OCI-LY3 (cell line): Measurements from ENCODE around the gene RFC2.

ENCODE experiments used
- H2AFZ ChIP-seq: fragments of 200-600, 300-600 bp; shearing (Covaris generic); 2 replicates; pipeline ENCODE4 v1.6.0; 2014; ENCODE audit warnings: antibody characterized with exemption, low read depth, low read length
- H3K27ac ChIP-seq: fragments of 200-600, 300-600 bp; sonication (generic); 2 replicates; pipeline ENCODE4 v1.5.1; 2014; ENCODE audit warnings: mild to moderate bottlenecking, low read length, moderate library complexity, mixed read lengths
- H3K27me3 ChIP-seq: fragments of 200-600, 300-600 bp; sonication (generic); 2 replicates; pipeline ENCODE4 v1.6.1; 2014; ENCODE audit warnings: low read depth, low read length, mixed read lengths
- H3K36me3 ChIP-seq: fragments of 200-600, 300-600 bp; sonication (generic); replicated peaks from 2 replicates; pipeline ENCODE3; 2014; ENCODE audit warnings: low read depth, low read length, mixed read lengths
- H3K4me1 ChIP-seq: fragments of 300-600, 200-600 bp; sonication (generic); 2 replicates; pipeline ENCODE4 v1.6.1; 2014; ENCODE audit warnings: low read length, mixed read lengths
- H3K4me2 ChIP-seq: fragments of 200-600, 300-600 bp; sonication (generic); 2 replicates; pipeline ENCODE4 v1.6.1; 2014; ENCODE audit warnings: low read length, mixed read lengths
- H3K4me3 ChIP-seq: fragments of 300-600, 200-600 bp; sonication (generic); 2 replicates; pipeline ENCODE4 v1.5.1; 2014; ENCODE audit warnings: antibody characterized with exemption, mild to moderate bottlenecking, low read length, moderate library complexity
- H3K79me2 ChIP-seq: fragments of 300-600, 200-600 bp; shearing (Covaris generic); 2 replicates; pipeline ENCODE4 v1.6.1; 2014; ENCODE audit warnings: mild to moderate bottlenecking, low read length, mixed read lengths
- H3K9ac ChIP-seq: fragments of 300-600, 200-600 bp; shearing (Covaris generic); 2 replicates; pipeline ENCODE4 v1.6.0; 2014; ENCODE audit warnings: mild to moderate bottlenecking, low read length, moderate library complexity
- H3K9me3 ChIP-seq: fragments of 200-600, 300-600 bp; shearing (Covaris generic); 2 replicates; pipeline ENCODE4 v1.6.1; 2014; ENCODE audit warnings: low read length, mixed read lengths; ENCODE audit not compliant: insufficient read depth
- H4K20me1 ChIP-seq: fragments of 200-600, 300-600 bp; sonication (generic); 2 replicates; pipeline ENCODE4 v1.6.1; 2016; ENCODE audit warnings: low read length, mixed read lengths; ENCODE audit not compliant: insufficient read depth
- EZH2phosphoT487 ChIP-seq: fragments of 200-600 bp; shearing (Covaris generic); IDR thresholded peaks from 2 replicates; pipeline ENCODE4 v1.6.1; 2018; ENCODE audit warnings: antibody characterized with exemption, mixed run types, low read depth
- TF ChIP-seq, protein P1 (sequence below): fragments of 200-600, 300-600 bp; sonication (generic); IDR thresholded peaks from 2 replicates; pipeline ENCODE4 v1.5.1; 2014; ENCODE audit warnings: antibody characterized with exemption, low read length, low read depth

Gene RFC2

DNA sequence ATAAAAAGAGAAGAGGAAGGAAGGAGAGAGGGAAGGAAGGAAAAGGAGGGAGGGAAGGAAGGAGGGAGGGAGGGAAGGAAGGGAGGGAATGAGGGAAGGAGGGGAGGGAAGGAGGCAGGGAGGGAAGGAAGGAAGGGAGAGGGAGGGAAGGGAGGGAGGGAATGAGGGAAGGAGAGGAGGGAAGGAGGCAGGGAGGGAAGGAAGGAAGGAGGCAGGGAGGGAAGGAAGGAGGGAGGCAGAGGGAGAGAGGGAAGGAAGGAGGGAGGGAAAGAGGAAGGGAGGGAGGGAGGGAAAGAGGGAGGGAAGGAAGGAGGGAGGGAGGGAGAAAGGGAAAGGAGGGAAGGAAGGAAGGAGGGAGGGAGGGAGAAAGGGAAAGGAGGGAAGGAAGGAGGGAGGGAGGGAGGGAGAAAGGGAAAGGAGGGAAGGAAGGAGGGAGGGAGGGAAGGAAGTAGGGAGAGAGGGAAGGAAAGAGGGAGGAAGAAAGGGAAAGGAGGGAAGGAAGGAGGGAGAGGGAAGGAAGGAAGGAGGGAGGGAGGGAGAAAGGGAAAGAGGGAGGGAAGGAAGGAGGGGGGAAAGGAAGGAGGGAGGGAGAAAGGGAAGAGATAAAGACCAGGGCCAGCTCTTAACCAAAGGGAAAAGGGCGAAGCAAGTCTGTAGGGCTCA lies 50.1 kb downstream of the RFC2 start:
- Histone ChIP-seq H3K27me3 (no peaks in the 10 kb centered on the region), H3K9me3 (no peaks in the 10 kb centered on the region), H3K36me3 (peaks cover 3% of the 10 kb centered on the region), H3K27ac (no peak overlapping the region), H3K79me2 (no peaks in the 10 kb centered on the region), H3K4me2 (peak overlapping the region; percentile 69), H3K4me3 (peak overlapping the region; percentile 39; the same call in 1 of the 2 replicates), H4K20me1 (no peaks in the 10 kb centered on the region), H3K4me1 (peaks cover 39% of the 10 kb centered on the region), H3K9ac (no peak overlapping the region), H2AFZ (no peak overlapping the region)
- TF ChIP-seq, protein P1, sequence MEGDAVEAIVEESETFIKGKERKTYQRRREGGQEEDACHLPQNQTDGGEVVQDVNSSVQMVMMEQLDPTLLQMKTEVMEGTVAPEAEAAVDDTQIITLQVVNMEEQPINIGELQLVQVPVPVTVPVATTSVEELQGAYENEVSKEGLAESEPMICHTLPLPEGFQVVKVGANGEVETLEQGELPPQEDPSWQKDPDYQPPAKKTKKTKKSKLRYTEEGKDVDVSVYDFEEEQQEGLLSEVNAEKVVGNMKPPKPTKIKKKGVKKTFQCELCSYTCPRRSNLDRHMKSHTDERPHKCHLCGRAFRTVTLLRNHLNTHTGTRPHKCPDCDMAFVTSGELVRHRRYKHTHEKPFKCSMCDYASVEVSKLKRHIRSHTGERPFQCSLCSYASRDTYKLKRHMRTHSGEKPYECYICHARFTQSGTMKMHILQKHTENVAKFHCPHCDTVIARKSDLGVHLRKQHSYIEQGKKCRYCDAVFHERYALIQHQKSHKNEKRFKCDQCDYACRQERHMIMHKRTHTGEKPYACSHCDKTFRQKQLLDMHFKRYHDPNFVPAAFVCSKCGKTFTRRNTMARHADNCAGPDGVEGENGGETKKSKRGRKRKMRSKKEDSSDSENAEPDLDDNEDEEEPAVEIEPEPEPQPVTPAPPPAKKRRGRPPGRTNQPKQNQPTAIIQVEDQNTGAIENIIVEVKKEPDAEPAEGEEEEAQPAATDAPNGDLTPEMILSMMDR, result no peak
- no peak for TF ChIP-seq EZH2phosphoT487

DNA sequence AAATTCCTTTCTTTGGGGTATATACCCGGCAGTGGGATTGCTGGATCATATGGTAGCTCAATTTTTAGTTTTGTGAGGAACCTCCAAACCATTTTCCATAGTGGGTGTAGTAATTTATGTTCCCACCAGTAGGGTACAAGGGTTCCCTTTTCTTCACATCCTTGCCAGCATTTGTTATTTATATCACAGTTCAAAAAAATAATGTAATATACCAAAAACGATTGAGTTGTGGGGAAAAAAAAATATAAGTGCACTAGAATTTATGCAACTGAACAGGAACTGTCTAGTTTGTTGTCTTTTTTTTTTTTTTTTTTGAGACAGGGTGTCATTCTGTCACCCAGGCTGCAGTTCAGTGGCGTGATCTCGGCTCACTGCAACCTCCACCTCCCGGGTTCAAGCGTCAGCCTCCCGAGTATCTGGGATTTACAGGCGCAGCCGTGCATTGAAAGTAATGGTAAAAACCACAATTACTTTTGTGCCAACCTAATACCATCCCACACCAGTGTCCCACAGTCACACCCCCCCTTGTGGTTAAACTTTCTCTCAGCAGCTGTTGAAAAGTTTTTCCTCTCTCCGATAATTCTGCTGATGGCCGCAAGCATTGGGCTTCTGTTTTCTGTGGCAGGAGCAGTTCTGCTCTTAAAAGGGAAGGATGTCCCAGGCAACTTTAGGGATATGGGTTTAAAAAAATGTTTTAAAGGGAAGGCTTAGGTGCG lies 51.2 kb downstream of the RFC2 start:
- H3K27ac ChIP-seq, result no peak overlapping the region
- H3K4me2 ChIP-seq, result peak overlapping the region; percentile 27; the same call in 1 of the 2 replicates
- H4K20me1 ChIP-seq, result no peaks in the 10 kb centered on the region
- H3K4me1 ChIP-seq, result peaks cover 37% of the 10 kb centered on the region
- TF ChIP-seq EZH2phosphoT487, result no peak
- TF ChIP-seq, protein P1, result peak; percentile 66
- no peak overlapping the region for H3K4me3 ChIP-seq
- no peaks in the 10 kb centered on the region for H3K27me3 ChIP-seq
- no peaks in the 10 kb centered on the region for H3K9me3 ChIP-seq
- H2AFZ ChIP-seq, result no peak overlapping the region
- no peak overlapping the region for H3K9ac ChIP-seq
- H3K79me2 ChIP-seq, result no peaks in the 10 kb centered on the region
- no peaks in the 10 kb centered on the region for H3K36me3 ChIP-seq

DNA sequence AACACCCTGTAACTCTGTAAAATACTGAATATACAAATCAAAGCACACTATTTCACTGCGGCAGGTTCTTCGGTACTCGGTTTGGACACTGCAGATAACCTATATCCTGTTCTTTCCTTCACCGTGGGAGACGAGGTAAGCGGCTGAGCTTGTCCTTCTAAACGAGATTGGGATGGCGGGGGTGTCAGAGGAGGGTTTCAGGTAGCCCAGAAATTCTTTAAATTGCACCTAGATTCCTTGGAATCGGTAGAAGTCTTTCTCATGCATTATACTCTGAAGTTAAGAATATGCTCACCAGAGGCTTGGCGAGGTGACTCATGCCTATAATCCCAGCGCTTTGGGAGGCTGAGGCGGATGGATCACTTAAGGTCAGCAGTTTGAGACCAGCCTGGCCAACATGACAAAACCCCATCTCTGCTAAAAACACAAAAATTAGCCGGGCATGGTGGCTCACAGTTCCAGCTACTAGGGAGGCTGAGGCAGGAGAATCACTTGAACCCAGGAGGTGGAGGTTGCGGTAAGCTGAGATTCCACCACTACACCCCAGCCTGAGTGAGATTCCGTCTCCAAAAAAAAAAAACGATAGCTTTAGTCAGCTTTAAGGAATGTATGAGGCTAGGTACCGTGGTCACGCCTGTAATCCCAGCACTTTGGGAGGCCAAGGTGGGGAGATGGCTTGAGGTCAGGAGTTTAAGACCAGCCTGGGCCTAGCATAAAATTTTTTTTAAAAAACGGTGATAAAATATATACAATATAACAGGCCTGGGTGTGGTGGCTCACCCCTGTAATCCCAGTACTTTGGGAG lies 54.4 kb downstream of the RFC2 start:
- peaks cover 11% of the 10 kb centered on the region for H3K36me3 ChIP-seq
- no peak overlapping the region for H3K4me3 ChIP-seq
- peaks cover 13% of the 10 kb centered on the region for H3K4me1 ChIP-seq
- no peak overlapping the region for H2AFZ ChIP-seq
- H4K20me1 ChIP-seq, result 0 out of 2 replicates have a peak, but pooled peaks cover 4% of the 10 kb centered on the region
- TF ChIP-seq, protein P1, result no peak
- TF ChIP-seq EZH2phosphoT487, result no peak
- no peak overlapping the region for H3K9ac ChIP-seq
- no peaks in the 10 kb centered on the region for H3K27me3 ChIP-seq
- H3K27ac ChIP-seq, result no peak overlapping the region
- no peaks in the 10 kb centered on the region for H3K9me3 ChIP-seq
- H3K4me2 ChIP-seq, result no peak overlapping the region
- 0 out of 2 replicates have a peak, but pooled peaks cover 1% of the 10 kb centered on the region for H3K79me2 ChIP-seq
